ENCODE data around the gene POLD4. TPM values are rescaled to one million over a fixed set of nuclear protein-coding genes. Genes with fewer than 3 reads are reported as not detected.
"Not testable (repeated sequence)": the region's sequence is repeated elsewhere in the genome, so short reads cannot be mapped to it uniquely, and the experiment has no call there.

Gene POLD4
- total RNA-seq, 1 experiment from 2014 or later: 38.5 TPM

GRCh38 chr11:67345247-67345919 lies 8.0 kb downstream of the POLD4 start:
- peak; percentile 30 for DNase-seq (ENCODE audit: low read depth)
- in situ Hi-C loops (cut with HindIII; ENCODE audit: low pct_unique_long_range_greater_than_20kb, low sequenced_read_pairs): no loop called here

- in situ Hi-C loops (cut with HindIII; ENCODE audit: low pct_unique_long_range_greater_than_20kb, low sequenced_read_pairs): no loop called here
These were observed 9.1 kb downstream of the POLD4 start for GRCh38 chr11:67344264-67344663.

GRCh38 chr11:67337257-67337656 lies 16.1 kb downstream of the POLD4 start:
- in situ Hi-C loops (cut with HindIII; ENCODE audit: low pct_unique_long_range_greater_than_20kb, low sequenced_read_pairs): no loop called here
- no peak for DNase-seq (ENCODE audit: low read depth)

More at GRCh38 chr11:67344264-67344663, 9.1 kb downstream of the POLD4 start:
- no peak for DNase-seq (ENCODE audit: low read depth)

GRCh38 chr11:67332081-67332691 lies 21.2 kb downstream of the POLD4 start:
- in situ Hi-C loops (cut with HindIII; ENCODE audit: low pct_unique_long_range_greater_than_20kb, low sequenced_read_pairs): no loop called here
- no peak for DNase-seq (ENCODE audit: low read depth)

- in situ Hi-C loops (cut with HindIII; ENCODE audit: low pct_unique_long_range_greater_than_20kb, low sequenced_read_pairs): no loop called here
- DNase-seq (ENCODE audit: low read depth): no peak
These were observed 29.8 kb downstream of the POLD4 start for GRCh38 chr11:67323526-67323925.

GRCh38 chr11:67322049-67322448 lies 31.3 kb downstream of the POLD4 start:
- no peak for DNase-seq (ENCODE audit: low read depth)
- in situ Hi-C loops (cut with HindIII; ENCODE audit: low pct_unique_long_range_greater_than_20kb, low sequenced_read_pairs): no loop called here

- in situ Hi-C loops (cut with HindIII; ENCODE audit: low pct_unique_long_range_greater_than_20kb, low sequenced_read_pairs): no loop called here
- DNase-seq (ENCODE audit: low read depth): no peak
These were observed 32.0 kb downstream of the POLD4 start for GRCh38 chr11:67321313-67321871.

GRCh38 chr11:67320691-67321090 lies 32.7 kb downstream of the POLD4 start:
- in situ Hi-C loops (cut with HindIII; ENCODE audit: low pct_unique_long_range_greater_than_20kb, low sequenced_read_pairs): no loop called here

GRCh38 chr11:67320011-67320410 lies 33.3 kb downstream of the POLD4 start:
- no peak for DNase-seq (ENCODE audit: low read depth)
- in situ Hi-C loops (cut with HindIII; ENCODE audit: low pct_unique_long_range_greater_than_20kb, low sequenced_read_pairs): no loop called here

More at GRCh38 chr11:67320691-67321090, 32.7 kb downstream of the POLD4 start:
- DNase-seq (ENCODE audit: low read depth): no peak

- DNase-seq (ENCODE audit: low read depth); in situ Hi-C loops (cut with HindIII; ENCODE audit: low pct_unique_long_range_greater_than_20kb, low sequenced_read_pairs): not testable (repeated sequence)
These were observed 34.5 kb downstream of the POLD4 start for GRCh38 chr11:67318876-67319275.

GRCh38 chr11:67317888-67318555 lies 35.3 kb downstream of the POLD4 start:
- in situ Hi-C loops (cut with HindIII; ENCODE audit: low pct_unique_long_range_greater_than_20kb, low sequenced_read_pairs): no loop called here
- no peak for DNase-seq (ENCODE audit: low read depth)

GRCh38 chr11:67317205-67317887 lies 36.0 kb downstream of the POLD4 start:
- in situ Hi-C loops (cut with HindIII; ENCODE audit: low pct_unique_long_range_greater_than_20kb, low sequenced_read_pairs): no loop called here
- DNase-seq (ENCODE audit: low read depth): peak; percentile 92

- in situ Hi-C loops (cut with HindIII; ENCODE audit: low pct_unique_long_range_greater_than_20kb, low sequenced_read_pairs): no loop called here
These were observed 36.5 kb downstream of the POLD4 start for GRCh38 chr11:67316882-67317204.

GRCh38 chr11:67315325-67315909 lies 37.9 kb downstream of the POLD4 start:
- in situ Hi-C loops (cut with HindIII; ENCODE audit: low pct_unique_long_range_greater_than_20kb, low sequenced_read_pairs): no loop called here
- DNase-seq (ENCODE audit: low read depth): no peak

More at GRCh38 chr11:67316882-67317204, 36.5 kb downstream of the POLD4 start:
- DNase-seq (ENCODE audit: low read depth): no peak

- in situ Hi-C loops (cut with HindIII; ENCODE audit: low pct_unique_long_range_greater_than_20kb, low sequenced_read_pairs): no loop called here
These were observed 39.1 kb downstream of the POLD4 start for GRCh38 chr11:67314218-67314617.

GRCh38 chr11:67313125-67313890 lies 40.0 kb downstream of the POLD4 start:
- in situ Hi-C loops (cut with HindIII; ENCODE audit: low pct_unique_long_range_greater_than_20kb, low sequenced_read_pairs): no loop called here
- DNase-seq (ENCODE audit: low read depth): no peak

More at GRCh38 chr11:67314218-67314617, 39.1 kb downstream of the POLD4 start:
- DNase-seq (ENCODE audit: low read depth): no peak

GRCh38 chr11:67312187-67313021 lies 40.9 kb downstream of the POLD4 start:
- DNase-seq (ENCODE audit: low read depth): no peak
- in situ Hi-C loops (cut with HindIII; ENCODE audit: low pct_unique_long_range_greater_than_20kb, low sequenced_read_pairs): no loop called here

Data from Caki2 (cell line).